PC-3 (cell line): Measurements from ENCODE around the gene ANKFN1. TPM values are rescaled to one million over a fixed set of nuclear protein-coding genes. Genes with fewer than 3 reads are reported as not detected.

ENCODE experiments used
- ATAC-seq: fragments of 200-7000 bp; cut with Tn5 transposase; 2 replicates; pipeline ENCODE4 v1.9.1; 2020; ENCODE audit warnings: mild to moderate bottlenecking, moderate library complexity
- BruUV-seq: library from RNA; stranded (reverse); fragments of 400-500 nt; replicated peaks from 2 replicates; lab custom pipeline; 2021; lab: Mats Ljungman, UMichigan
- CTCF ChIA-PET: fragments of 300-600 bp; sonication (Branson Sonifier 250); formaldehyde crosslinking; loops from one replicate; lab custom pipeline; 2022; ENCODE audit warnings: antibody characterized with exemption; lab: Charles Lee
- POLR2A ChIA-PET: fragments of 300-600 bp; sonication (Branson Sonifier 250); formaldehyde crosslinking; loops from one replicate; lab custom pipeline; 2022; ENCODE audit warnings: antibody characterized with exemption; ENCODE audit not compliant: unreplicated experiment; lab: Charles Lee
- DNase-seq: peaks from one replicate; pipeline ENCODE4 v3.0.0-alpha.2; 2015
- H2AFZ ChIP-seq: fragments of 300-600 bp; sonication (generic); 2 replicates; pipeline ENCODE4 v1.6.0; 2016; ENCODE audit warnings: antibody characterized with exemption, low read length
- H3F3A ChIP-seq: fragments of 300-600 bp; sonication (generic); one replicate; pipeline ENCODE4 v1.6.0; 2017; ENCODE audit warnings: antibody characterized with exemption, low read length, control low read depth, mild to moderate bottlenecking; ENCODE audit not compliant: unreplicated experiment
- H3K27ac ChIP-seq: fragments of 300-600 bp; sonication (generic); 2 replicates; pipeline ENCODE4 v1.5.1; 2016; ENCODE audit warnings: mild to moderate bottlenecking, low read length
- H3K27me3 ChIP-seq: fragments of 300-600 bp; sonication (generic); 2 replicates; pipeline ENCODE4 v1.6.1; 2016; ENCODE audit warnings: low read length, mixed read lengths
- H3K36me3 ChIP-seq: fragments of 300-600 bp; sonication (generic); 2 replicates; pipeline ENCODE4 v1.6.1; 2016; ENCODE audit warnings: low read depth, mixed run types, low read length, mixed read lengths
- H3K4me1 ChIP-seq: fragments of 300-600 bp; sonication (generic); 2 replicates; pipeline ENCODE4 v1.5.1; 2016; ENCODE audit warnings: low read length; ENCODE audit not compliant: insufficient read depth
- H3K4me2 ChIP-seq: fragments of 300-600 bp; sonication (generic); 2 replicates; pipeline ENCODE4 v1.6.0; 2016; ENCODE audit warnings: low read length
- H3K4me3 ChIP-seq: fragments of 300-600 bp; sonication (generic); 2 replicates; pipeline ENCODE4 v1.5.1; 2016; ENCODE audit warnings: mild to moderate bottlenecking, low read length, mixed read lengths
- H3K79me2 ChIP-seq: fragments of 300-600 bp; sonication (generic); 2 replicates; pipeline ENCODE4 v1.6.1; 2017; ENCODE audit warnings: low read length, mixed read lengths
- H3K9ac ChIP-seq: fragments of 300-600 bp; sonication (generic); 2 replicates; pipeline ENCODE4 v1.6.0; 2016; ENCODE audit warnings: mild to moderate bottlenecking, low read length
- H3K9me2 ChIP-seq: fragments of 300-600 bp; sonication (generic); replicated peaks from 2 replicates; pipeline ENCODE4 v1.6.1; 2016; ENCODE audit warnings: mixed run types, low read length, mixed read lengths
- H3K9me3 ChIP-seq: fragments of 300-600 bp; sonication (generic); 2 replicates; pipeline ENCODE4 v1.6.1; 2016; ENCODE audit warnings: low read length, mixed read lengths
- H4K20me1 ChIP-seq: fragments of 300-600 bp; sonication (generic); 2 replicates; pipeline ENCODE4 v1.6.1; 2016; ENCODE audit warnings: low read length, mixed read lengths
- EZH2 ChIP-seq: fragments of 300-600 bp; sonication (generic); IDR thresholded peaks from one replicate; pipeline ENCODE4 v1.6.1; 2017; ENCODE audit warnings: antibody characterized with exemption, mild to moderate bottlenecking, low read length; ENCODE audit not compliant: unreplicated experiment
- EZH2phosphoT487 ChIP-seq: fragments of 300-600 bp; sonication (generic); IDR thresholded peaks from 2 replicates; pipeline ENCODE4 v1.6.1; 2018; ENCODE audit warnings: mild to moderate bottlenecking, antibody characterized with exemption, low read length, borderline replicate concordance
- intact Hi-C: fragments of 100-400 bp; cut with micrococcal nuclease; formaldehyde crosslinking; loops from 2 replicates; pipeline ENCODE4 v1.9.0; 2023
- total RNA-seq: library from RNA; depleted of rRNA; stranded (reverse); fragments of >200 nt; gene quantifications from 2 replicates; pipeline ENCODE4 v1.2.3, GENCODE V29; 2014
- TF ChIP-seq, protein P1 (sequence below): fragments of 300-600 bp; sonication (generic); conservative IDR thresholded peaks from 2 replicates; pipeline ENCODE4 v1.5.1; 2017; ENCODE audit warnings: antibody characterized with exemption, low read depth, mild to moderate bottlenecking, low read length

The ANKFN1 gene
- total RNA-seq, 1 experiment from 2014 or later: not detected

DNA sequence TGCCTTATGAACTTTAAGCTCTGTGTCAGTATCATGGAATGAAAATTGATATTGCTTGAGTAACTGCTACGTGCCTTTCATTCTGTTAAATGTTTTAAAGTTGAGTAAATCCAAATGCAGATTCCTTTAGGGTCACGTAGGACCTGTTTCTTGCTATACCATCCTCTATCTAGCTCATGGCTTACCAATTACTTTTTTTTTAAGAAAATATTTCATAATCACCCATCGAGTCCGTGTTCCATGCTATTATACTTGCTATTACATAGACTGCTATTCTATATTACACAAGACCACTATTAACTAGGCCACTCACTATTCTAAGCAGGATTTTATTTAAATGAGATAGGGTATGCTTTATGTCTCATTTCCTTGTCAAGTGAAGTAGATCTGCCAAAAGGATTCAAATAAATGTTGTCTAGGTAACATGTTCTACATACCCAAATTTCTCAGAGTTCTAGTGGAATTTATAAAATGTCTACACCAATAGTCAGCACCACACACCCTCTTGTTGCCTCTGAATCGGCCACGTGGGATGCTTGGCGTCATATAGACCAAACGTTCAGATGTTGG, 11.9 kb downstream of the ANKFN1 start:
- H3K4me1 ChIP-seq: no peaks in the 10 kb centered on the region
- ATAC-seq: no peak
- CTCF ChIA-PET: no interaction called here
- no peaks in the 10 kb centered on the region for H3K36me3 ChIP-seq
- no peak for DNase-seq
- intact Hi-C loops: no loop called here
- no TSS peak for BruUV-seq
- H2AFZ ChIP-seq: no peak overlapping the region
- H3K27me3 ChIP-seq: no peaks in the 10 kb centered on the region
- no peaks in the 10 kb centered on the region for H3F3A ChIP-seq
- no peak overlapping the region for H3K9ac ChIP-seq
- H3K9me3 ChIP-seq: no peaks in the 10 kb centered on the region
- no peak overlapping the region for H3K4me2 ChIP-seq
- no peaks in the 10 kb centered on the region for H4K20me1 ChIP-seq
- TF ChIP-seq EZH2phosphoT487 (no peak), EZH2 (no peak)
- TF ChIP-seq, protein P1, sequence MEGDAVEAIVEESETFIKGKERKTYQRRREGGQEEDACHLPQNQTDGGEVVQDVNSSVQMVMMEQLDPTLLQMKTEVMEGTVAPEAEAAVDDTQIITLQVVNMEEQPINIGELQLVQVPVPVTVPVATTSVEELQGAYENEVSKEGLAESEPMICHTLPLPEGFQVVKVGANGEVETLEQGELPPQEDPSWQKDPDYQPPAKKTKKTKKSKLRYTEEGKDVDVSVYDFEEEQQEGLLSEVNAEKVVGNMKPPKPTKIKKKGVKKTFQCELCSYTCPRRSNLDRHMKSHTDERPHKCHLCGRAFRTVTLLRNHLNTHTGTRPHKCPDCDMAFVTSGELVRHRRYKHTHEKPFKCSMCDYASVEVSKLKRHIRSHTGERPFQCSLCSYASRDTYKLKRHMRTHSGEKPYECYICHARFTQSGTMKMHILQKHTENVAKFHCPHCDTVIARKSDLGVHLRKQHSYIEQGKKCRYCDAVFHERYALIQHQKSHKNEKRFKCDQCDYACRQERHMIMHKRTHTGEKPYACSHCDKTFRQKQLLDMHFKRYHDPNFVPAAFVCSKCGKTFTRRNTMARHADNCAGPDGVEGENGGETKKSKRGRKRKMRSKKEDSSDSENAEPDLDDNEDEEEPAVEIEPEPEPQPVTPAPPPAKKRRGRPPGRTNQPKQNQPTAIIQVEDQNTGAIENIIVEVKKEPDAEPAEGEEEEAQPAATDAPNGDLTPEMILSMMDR: no peak
- H3K9me2 ChIP-seq: no peaks in the 10 kb centered on the region
- POLR2A ChIA-PET: no interaction called here
- H3K27ac ChIP-seq: no peak overlapping the region
- no peaks in the 10 kb centered on the region for H3K79me2 ChIP-seq
- no peak overlapping the region for H3K4me3 ChIP-seq

DNA sequence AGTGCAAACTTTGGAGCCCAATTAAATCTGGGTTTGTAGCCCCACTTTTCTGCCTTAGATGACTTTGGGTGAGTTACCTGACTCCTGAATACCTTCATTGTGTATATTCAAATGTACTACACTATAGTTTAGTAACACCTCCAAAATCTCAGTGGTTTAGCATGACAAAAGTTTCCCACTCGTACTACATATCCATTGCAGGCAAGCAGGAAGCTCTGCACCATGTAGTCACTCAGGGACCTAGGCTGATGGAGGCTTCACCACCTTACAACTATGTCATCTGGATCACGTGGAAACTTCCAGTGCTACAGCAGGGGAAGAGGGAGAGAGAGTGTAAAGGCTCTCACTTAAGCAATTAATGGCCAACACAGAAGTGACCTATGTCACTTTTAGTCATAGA, 14.2 kb downstream of the ANKFN1 start:
- Histone ChIP-seq H3K9ac (no peak overlapping the region), H3K4me3 (no peak overlapping the region), H3K27ac (no peak overlapping the region), H3K27me3 (no peaks in the 10 kb centered on the region), H4K20me1 (no peaks in the 10 kb centered on the region), H3K9me3 (no peaks in the 10 kb centered on the region), H3K9me2 (no peaks in the 10 kb centered on the region), H3K79me2 (no peaks in the 10 kb centered on the region), H2AFZ (no peak overlapping the region), H3K4me2 (no peak overlapping the region), H3K4me1 (no peaks in the 10 kb centered on the region), H3F3A (no peaks in the 10 kb centered on the region), H3K36me3 (no peaks in the 10 kb centered on the region)
- TF ChIP-seq EZH2: no peak
- TF ChIP-seq, protein P1: no peak
- no peak for TF ChIP-seq EZH2phosphoT487
- ChIA-PET CTCF (no interaction called here), POLR2A (no interaction called here)
- intact Hi-C loops: no loop called here
- no peak for DNase-seq
- no TSS peak for BruUV-seq
- ATAC-seq: no peak

DNA sequence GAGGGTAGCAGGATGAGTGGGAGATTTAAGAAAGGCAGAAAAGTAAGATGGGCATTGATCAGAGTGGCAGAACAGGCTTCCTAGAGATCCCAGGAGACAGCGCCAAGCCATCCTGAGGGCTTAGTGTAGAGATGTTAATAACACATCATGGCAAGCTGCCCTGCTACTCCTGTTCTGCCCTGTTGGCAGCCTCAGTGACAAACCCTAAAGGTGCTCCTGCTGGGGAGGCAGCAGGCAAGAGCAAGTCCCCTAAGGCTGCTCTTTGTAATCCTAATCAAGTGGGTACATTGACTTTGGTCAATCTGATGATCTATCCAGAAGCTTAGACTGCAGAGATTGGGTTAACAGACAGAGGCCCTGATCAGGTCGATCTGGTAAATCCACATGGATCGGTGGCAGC, 16.3 kb downstream of the ANKFN1 start:
- H3K4me2 ChIP-seq: no peak overlapping the region
- no peaks in the 10 kb centered on the region for H3K9me2 ChIP-seq
- no peaks in the 10 kb centered on the region for H3K36me3 ChIP-seq
- no peaks in the 10 kb centered on the region for H3K4me1 ChIP-seq
- intact Hi-C loops: no loop called here
- TF ChIP-seq, protein P1: no peak
- no peak for TF ChIP-seq EZH2phosphoT487
- no peak for TF ChIP-seq EZH2
- no peaks in the 10 kb centered on the region for H3K9me3 ChIP-seq
- H3K9ac ChIP-seq: no peak overlapping the region
- DNase-seq (no peak), ATAC-seq (no peak)
- H4K20me1 ChIP-seq: no peaks in the 10 kb centered on the region
- ChIA-PET POLR2A (no interaction called here), CTCF (no interaction called here)
- H3K27ac ChIP-seq: no peak overlapping the region
- H2AFZ ChIP-seq: no peak overlapping the region
- no peaks in the 10 kb centered on the region for H3K79me2 ChIP-seq
- no peaks in the 10 kb centered on the region for H3K27me3 ChIP-seq
- no peaks in the 10 kb centered on the region for H3F3A ChIP-seq
- BruUV-seq: no TSS peak
- no peak overlapping the region for H3K4me3 ChIP-seq
